Heart right ventricle (tissue), 16 donors: ENCODE measurements around the gene PRDM8. TPM values are rescaled to one million over a fixed set of nuclear protein-coding genes. Genes with fewer than 3 reads are reported as not detected.

Source experiments
- ATAC-seq, 8 donors: fragments of 200-7000 bp; cut with Tn5 transposase; one replicate each; pipeline ENCODE4 v1.9.1; 2020; ENCODE audit warnings: mild to moderate bottlenecking in 8 of 8, moderate library complexity in 8 of 8, moderate number of reproducible peaks in 1 of 8
- DNase-seq, 2 donors: peaks; one replicate each; pipeline ENCODE4 v3.0.0-alpha.2; 2020
- H3K27ac ChIP-seq, 10 donors: fragments of 200-600 bp; sonication (generic) in 2 of 10; one replicate each; pipeline versions ENCODE4 v1.5.0 to v1.8.0; 2020 to 2022; ENCODE audit warnings: mild to moderate bottlenecking in 3 of 10
- H3K27me3 ChIP-seq, 7 donors: fragments of 200-600 bp; one replicate each; pipeline ENCODE4 v1.8.0; 2021 to 2022; ENCODE audit warnings: mild to moderate bottlenecking in 2 of 7
- H3K36me3 ChIP-seq, 9 donors: fragments of 200-600 bp; sonication (generic) in 1 of 9; one replicate each; pipeline versions ENCODE4 v1.5.0 to v1.8.0; 2020 to 2022; ENCODE audit warnings: mild to moderate bottlenecking in 2 of 9
- H3K4me1 ChIP-seq, 9 donors: fragments of 200-600 bp; sonication (generic) in 1 of 9; one replicate each; pipeline versions ENCODE4 v1.5.0 to v1.8.0; 2020 to 2022; ENCODE audit warnings: mild to moderate bottlenecking in 4 of 9
- H3K4me3 ChIP-seq, 10 donors: fragments of 200-600 bp; sonication (generic) in 2 of 10; one replicate each; pipeline versions ENCODE4 v1.5.0 to v1.8.0; 2020 to 2022; ENCODE audit warnings: mild to moderate bottlenecking in 7 of 10, moderate library complexity in 2 of 10
- H3K9me3 ChIP-seq, 11 donors: fragments of 200-600 bp in 10 of 11; sonication (generic) in 2 of 11; one replicate each; pipeline versions ENCODE4 v1.5.0 to v1.8.0; 2013 to 2022; ENCODE audit warnings: mild to moderate bottlenecking in 2 of 11, control low read depth in 1 of 11, moderate library complexity in 1 of 11
- WGBS, 2 donors: extraction: QIAGEN DNeasy Blood & Tissue Kit; methylation state at CpG; one replicate each; pipeline ENCODE4 v1.1.7; 2013; ENCODE audit warnings: inconsistent platforms in 1 of 2; 5-methylcytosine and 5-hydroxymethylcytosine counted together
- intact Hi-C, 10 donors: fragments of 100-400 bp; cut with DNase I; formaldehyde crosslinking; loops; one replicate each; pipeline versions ENCODE4 v1.11.1 to v1.14.2; 2022
- polyA plus RNA-seq, 2 donors: library from polyadenylated mRNA; stranded (reverse); fragments of 200-250 nt; gene quantifications; one replicate each; pipeline ENCODE4 v1.2.3, GENCODE V29; 2013
- total RNA-seq, 10 donors: library from RNA; stranded (reverse); fragmentation: NEBNext Ultra II Directional in 3 of 10; extraction: Animal tissue kit (Norgen Biotek cat#: 25700) in 3 of 10; gene quantifications; one replicate each; pipeline versions ENCODE4 v1.2.1 to v1.2.4, GENCODE V29; 2021 to 2023
- TF ChIP-seq, protein P1 (sequence below), 9 donors: fragments of 200-600 bp; sonication (generic) in 2 of 9; IDR thresholded peaks; one replicate each; pipeline versions ENCODE4 v1.5.0 to v1.8.0; 2021 to 2022; ENCODE audit warnings: antibody characterized with exemption in 9 of 9, mild to moderate bottlenecking in 5 of 9, moderate library complexity in 1 of 9
- donor health status: Arrhythmogenic right ventricular cardiomyopathy.
- donor health status: ischemic (EF 13 %, LVEDD 7.1; RV severe dilation, severe dysfunction).
- donor health status: healthy with polysubstance abuse.
- donor health status: DM: no; HTN: yes; CAD: no.
- donor health status: DM: no; HTN: no; CAD: no.
- donor health status: ischemic (EF 25% LVEDD 6.9; RV normal size, moderate dysfunction).
- donor health status: ischemic (EF 25% LVEDD 5.7; RV mildly dilated, moderate dysfunction).
- donor health status: healthy.
- donor health status: DM: yes; HTN: yes; CAD: no.
- donor health status: Ischemic cardiomyopathy.
- donor health status: ischemic (EF 35%, LVEDD 5.7; RV mildly dilated, moderate dysfunction).
- donor health status: nonischemic (EF 11% LVEDD 7.7; RV severe dilation, severe dysfunction).
- donor health status: DM: yes; HTN: yes; CAD: no.
- donor health status: PGD.
- donor health status: ischemic (EF 29% LVEDD 5.4; RV normal size, mild dysfunction).
- donor health status: nonischemic (EF 23%, LVEDD 6.1; RV moderate dilation, normal function).

Gene PRDM8
- total and polyA plus RNA-seq, 12 donors: 0.23 to 1.9 (median 0.67) TPM

DNA sequence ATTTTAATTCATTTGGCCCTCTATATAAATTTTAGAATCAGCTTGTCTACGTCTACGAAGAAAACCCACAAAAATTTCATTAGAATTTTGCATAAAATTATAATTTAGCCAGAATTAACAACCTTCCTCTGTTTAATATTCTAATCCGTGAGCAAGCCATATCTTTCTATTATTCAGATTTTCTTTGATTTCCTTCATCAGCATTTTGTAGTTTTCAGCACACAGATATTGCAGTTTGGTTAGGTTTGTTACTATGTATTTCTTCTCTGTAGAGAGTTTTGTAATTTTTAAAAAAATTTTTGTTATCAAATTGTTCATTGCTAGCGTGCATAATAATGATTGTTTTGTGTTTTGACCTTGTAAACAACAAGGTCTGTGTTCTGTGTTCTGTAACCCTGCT is 34.9 kb upstream of the PRDM8 start:
- TF ChIP-seq, protein P1, sequence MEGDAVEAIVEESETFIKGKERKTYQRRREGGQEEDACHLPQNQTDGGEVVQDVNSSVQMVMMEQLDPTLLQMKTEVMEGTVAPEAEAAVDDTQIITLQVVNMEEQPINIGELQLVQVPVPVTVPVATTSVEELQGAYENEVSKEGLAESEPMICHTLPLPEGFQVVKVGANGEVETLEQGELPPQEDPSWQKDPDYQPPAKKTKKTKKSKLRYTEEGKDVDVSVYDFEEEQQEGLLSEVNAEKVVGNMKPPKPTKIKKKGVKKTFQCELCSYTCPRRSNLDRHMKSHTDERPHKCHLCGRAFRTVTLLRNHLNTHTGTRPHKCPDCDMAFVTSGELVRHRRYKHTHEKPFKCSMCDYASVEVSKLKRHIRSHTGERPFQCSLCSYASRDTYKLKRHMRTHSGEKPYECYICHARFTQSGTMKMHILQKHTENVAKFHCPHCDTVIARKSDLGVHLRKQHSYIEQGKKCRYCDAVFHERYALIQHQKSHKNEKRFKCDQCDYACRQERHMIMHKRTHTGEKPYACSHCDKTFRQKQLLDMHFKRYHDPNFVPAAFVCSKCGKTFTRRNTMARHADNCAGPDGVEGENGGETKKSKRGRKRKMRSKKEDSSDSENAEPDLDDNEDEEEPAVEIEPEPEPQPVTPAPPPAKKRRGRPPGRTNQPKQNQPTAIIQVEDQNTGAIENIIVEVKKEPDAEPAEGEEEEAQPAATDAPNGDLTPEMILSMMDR (IDR thresholded peaks at IDR 0.05): no peak
- DNase-seq (no peak), ATAC-seq (no peak)
- no peaks in the 10 kb centered on the region for H3K27me3 ChIP-seq
- H3K9me3 ChIP-seq: peaks cover 0 to 11% (median 4%) of the 10 kb centered on the region in 11 donors
- no peak overlapping the region for H3K27ac ChIP-seq
- H3K4me3 ChIP-seq: no peak overlapping the region
- H3K36me3 ChIP-seq: no peaks in the 10 kb centered on the region
- intact Hi-C loops: no loop called here
- WGBS, 2 donors: 86 to 91% methylated on average over 4 of the region's 4 CpGs
- no peaks in the 10 kb centered on the region for H3K4me1 ChIP-seq

DNA sequence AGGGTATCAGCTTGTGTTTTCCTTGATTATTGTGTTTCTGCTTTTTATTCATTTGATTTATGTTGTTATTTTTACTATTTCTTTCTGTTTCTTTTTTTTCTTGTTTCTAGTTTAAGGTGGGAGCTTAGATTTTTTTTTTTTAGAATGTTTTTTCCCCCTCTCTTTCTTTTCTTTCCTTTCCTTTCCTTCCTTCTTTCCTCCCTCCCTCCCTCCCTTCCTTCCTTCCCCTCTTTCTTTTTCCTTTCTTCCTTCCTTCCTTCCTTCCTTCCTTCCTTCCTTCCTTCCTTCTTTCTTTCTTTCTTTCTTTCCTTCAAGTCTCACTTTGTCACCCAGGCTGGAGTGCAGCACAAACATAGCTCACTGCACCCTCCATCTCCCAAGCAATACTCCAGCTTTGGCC is 31.4 kb upstream of the PRDM8 start:
- no peak for ATAC-seq
- intact Hi-C loops: no loop called here

DNA sequence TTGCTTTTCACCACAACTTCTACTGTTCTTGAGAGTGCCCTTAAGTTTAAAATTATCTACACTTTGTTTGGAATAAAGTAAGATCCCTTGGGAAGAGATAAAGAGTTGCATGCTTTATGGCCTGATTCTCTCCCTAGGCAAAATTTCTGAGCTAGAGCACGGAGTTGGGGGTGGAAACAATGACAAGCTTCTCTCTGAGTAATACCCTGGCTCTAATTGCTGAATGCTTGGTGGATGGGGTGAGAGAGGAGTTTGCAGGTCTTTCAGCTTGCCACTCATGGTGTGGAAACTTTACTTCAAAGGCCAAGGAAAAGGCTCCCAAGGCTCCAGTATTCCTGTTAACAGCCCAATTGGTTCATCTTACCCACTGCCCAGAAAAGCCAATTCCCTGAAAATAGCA is 26.1 kb upstream of the PRDM8 start:
- no peaks in the 10 kb centered on the region for H3K27me3 ChIP-seq
- intact Hi-C loops: no loop called here
- peak overlapping the region in 1 of 10 donors; percentile 67 for H3K27ac ChIP-seq
- H3K4me1 ChIP-seq: peaks cover 0 to 28% (median 0%) of the 10 kb centered on the region in 9 donors
- no peaks in the 10 kb centered on the region for H3K36me3 ChIP-seq
- no peak overlapping the region for H3K4me3 ChIP-seq
- WGBS, 2 donors: 59 to 68% methylated on average over 1 of the region's 1 CpG
- TF ChIP-seq, protein P1 (IDR thresholded peaks at IDR 0.05): no peak
- ATAC-seq (no peak), DNase-seq (no peak)
- H3K9me3 ChIP-seq: no peaks in the 10 kb centered on the region

More for the DNA sequence above, 31.4 kb upstream of the PRDM8 start:
- no peak overlapping the region for H3K27ac ChIP-seq
- no peaks in the 10 kb centered on the region for H3K27me3 ChIP-seq
- TF ChIP-seq, protein P1 (IDR thresholded peaks at IDR 0.05): no peak
- H3K4me1 ChIP-seq: no peaks in the 10 kb centered on the region
- no peak for DNase-seq
- H3K36me3 ChIP-seq: no peaks in the 10 kb centered on the region
- no peak overlapping the region for H3K4me3 ChIP-seq
- peaks cover 0 to 4% (median 0%) of the 10 kb centered on the region in 11 donors for H3K9me3 ChIP-seq

DNA sequence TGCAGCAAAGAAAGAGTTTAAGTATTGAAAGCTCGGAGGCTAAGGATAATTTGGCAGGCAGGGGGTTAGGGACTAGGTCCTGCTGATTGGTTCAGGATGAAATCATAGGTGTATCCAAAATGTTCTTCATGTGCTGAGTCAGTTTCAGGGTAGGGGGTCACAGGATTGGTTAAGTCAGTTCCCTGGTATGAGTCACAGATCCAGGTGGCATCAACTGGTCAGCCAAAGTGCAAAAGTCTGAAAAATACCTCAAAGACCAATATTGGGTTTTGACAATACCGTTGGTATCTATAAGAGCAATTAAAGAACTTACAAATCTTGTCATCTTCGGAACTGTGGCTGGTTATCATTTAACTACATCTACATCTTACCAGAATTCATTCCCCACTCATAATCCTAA is 25.6 kb upstream of the PRDM8 start:
- H3K9me3 ChIP-seq: no peaks in the 10 kb centered on the region
- intact Hi-C loops: no loop called here
- no peaks in the 10 kb centered on the region for H3K27me3 ChIP-seq
- H3K27ac ChIP-seq: peak overlapping the region in 1 of 10 donors; percentile 67
- WGBS, 2 donors: 83 to 89% methylated on average over 3 of the region's 3 CpGs
- H3K4me3 ChIP-seq: no peak overlapping the region
- TF ChIP-seq, protein P1 (IDR thresholded peaks at IDR 0.05): no peak
- H3K4me1 ChIP-seq: peaks cover 0 to 28% (median 0%) of the 10 kb centered on the region in 9 donors
- ATAC-seq: no peak
- no peaks in the 10 kb centered on the region for H3K36me3 ChIP-seq
- no peak for DNase-seq
